KMS-11 (cell line): ENCODE results near the gene MRPS18A.

ENCODE experiments used
- H2AFZ ChIP-seq: fragments of 200-600 bp; sonication (generic); 2 replicates; pipeline ENCODE4 v1.6.1; 2016; ENCODE audit warnings: antibody characterized with exemption, mixed run types, low read depth
- H3K27ac ChIP-seq: fragments of 200-600 bp; sonication (generic); 2 replicates; pipeline ENCODE4 v1.6.1; 2016; ENCODE audit warnings: mild to moderate bottlenecking, mixed run types
- H3K27me3 ChIP-seq: fragments of 200-600 bp; sonication (generic); 2 replicates; pipeline ENCODE4 v1.6.1; 2017; ENCODE audit warnings: mild to moderate bottlenecking, low read depth, mixed run types, moderate library complexity; ENCODE audit not compliant: insufficient read depth
- H3K36me3 ChIP-seq: fragments of 200-600 bp; sonication (generic); 2 replicates; pipeline ENCODE4 v1.6.1; 2017; ENCODE audit warnings: mild to moderate bottlenecking, mixed run types; ENCODE audit not compliant: insufficient read depth
- H3K4me1 ChIP-seq: fragments of 200-600 bp; sonication (generic); 2 replicates; pipeline ENCODE4 v1.6.1; 2016; ENCODE audit warnings: mild to moderate bottlenecking, low read depth, mixed run types; ENCODE audit not compliant: poor library complexity, severe bottlenecking
- H3K4me2 ChIP-seq: fragments of 200-600 bp; sonication (generic); 2 replicates; pipeline ENCODE4 v1.7.0; 2016; ENCODE audit warnings: mild to moderate bottlenecking, mixed run types
- H3K4me3 ChIP-seq: fragments of 200-600 bp; sonication (generic); IDR thresholded peaks from 2 replicates; pipeline ENCODE4 v1.6.1; 2017; ENCODE audit warnings: low read depth, low read length, mixed read lengths; ENCODE audit not compliant: insufficient read depth
- H3K79me2 ChIP-seq: fragments of 200-600 bp; sonication (generic); 2 replicates; pipeline ENCODE4 v1.6.1; 2016; ENCODE audit warnings: low read depth, mixed run types; ENCODE audit not compliant: insufficient read depth
- H3K9ac ChIP-seq: fragments of 200-600 bp; sonication (generic); 2 replicates; pipeline ENCODE4 v1.6.1; 2016; ENCODE audit warnings: mild to moderate bottlenecking, mixed run types
- H4K20me1 ChIP-seq: fragments of 200-600 bp; sonication (generic); 2 replicates; pipeline ENCODE4 v1.6.1; 2016; ENCODE audit warnings: mild to moderate bottlenecking, mixed run types; ENCODE audit not compliant: insufficient read depth
- TF ChIP-seq, protein P1 (sequence below): fragments of 200-600 bp; sonication (generic); conservative IDR thresholded peaks from 2 replicates; pipeline ENCODE4 v1.6.1; 2017; ENCODE audit warnings: low read depth, mild to moderate bottlenecking, antibody characterized with exemption, low read length, moderate library complexity, mixed read lengths

The MRPS18A gene

DNA sequence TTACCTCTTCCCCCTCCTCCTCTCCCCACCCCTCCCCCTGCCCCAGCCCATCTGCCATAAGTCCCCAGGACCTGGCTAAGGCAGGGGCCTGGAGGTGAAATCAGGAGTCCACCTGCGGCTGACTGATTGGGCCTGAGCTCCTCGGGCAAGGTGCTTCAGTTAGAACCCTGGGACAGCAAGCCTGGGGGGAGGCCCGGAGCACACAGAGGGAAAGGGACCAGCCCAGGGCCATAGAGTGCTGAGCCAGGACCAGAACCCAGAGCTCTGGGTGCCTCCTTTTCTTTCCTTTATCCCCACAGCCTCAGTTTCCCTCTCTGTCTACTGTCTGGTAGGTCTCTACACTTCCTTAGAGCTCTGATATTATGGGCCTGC lies 46.7 kb upstream of the MRPS18A start:
- TF ChIP-seq, protein P1, sequence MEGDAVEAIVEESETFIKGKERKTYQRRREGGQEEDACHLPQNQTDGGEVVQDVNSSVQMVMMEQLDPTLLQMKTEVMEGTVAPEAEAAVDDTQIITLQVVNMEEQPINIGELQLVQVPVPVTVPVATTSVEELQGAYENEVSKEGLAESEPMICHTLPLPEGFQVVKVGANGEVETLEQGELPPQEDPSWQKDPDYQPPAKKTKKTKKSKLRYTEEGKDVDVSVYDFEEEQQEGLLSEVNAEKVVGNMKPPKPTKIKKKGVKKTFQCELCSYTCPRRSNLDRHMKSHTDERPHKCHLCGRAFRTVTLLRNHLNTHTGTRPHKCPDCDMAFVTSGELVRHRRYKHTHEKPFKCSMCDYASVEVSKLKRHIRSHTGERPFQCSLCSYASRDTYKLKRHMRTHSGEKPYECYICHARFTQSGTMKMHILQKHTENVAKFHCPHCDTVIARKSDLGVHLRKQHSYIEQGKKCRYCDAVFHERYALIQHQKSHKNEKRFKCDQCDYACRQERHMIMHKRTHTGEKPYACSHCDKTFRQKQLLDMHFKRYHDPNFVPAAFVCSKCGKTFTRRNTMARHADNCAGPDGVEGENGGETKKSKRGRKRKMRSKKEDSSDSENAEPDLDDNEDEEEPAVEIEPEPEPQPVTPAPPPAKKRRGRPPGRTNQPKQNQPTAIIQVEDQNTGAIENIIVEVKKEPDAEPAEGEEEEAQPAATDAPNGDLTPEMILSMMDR = no peak
- Histone ChIP-seq H3K27ac (no peak overlapping the region), H4K20me1 (no peaks in the 10 kb centered on the region), H3K9ac (no peak overlapping the region), H3K27me3 (no peaks in the 10 kb centered on the region), H3K79me2 (no peaks in the 10 kb centered on the region), H2AFZ (no peak overlapping the region), H3K4me3 (no peak overlapping the region), H3K4me1 (no peaks in the 10 kb centered on the region), H3K4me2 (no peak overlapping the region), H3K36me3 (no peaks in the 10 kb centered on the region)

DNA sequence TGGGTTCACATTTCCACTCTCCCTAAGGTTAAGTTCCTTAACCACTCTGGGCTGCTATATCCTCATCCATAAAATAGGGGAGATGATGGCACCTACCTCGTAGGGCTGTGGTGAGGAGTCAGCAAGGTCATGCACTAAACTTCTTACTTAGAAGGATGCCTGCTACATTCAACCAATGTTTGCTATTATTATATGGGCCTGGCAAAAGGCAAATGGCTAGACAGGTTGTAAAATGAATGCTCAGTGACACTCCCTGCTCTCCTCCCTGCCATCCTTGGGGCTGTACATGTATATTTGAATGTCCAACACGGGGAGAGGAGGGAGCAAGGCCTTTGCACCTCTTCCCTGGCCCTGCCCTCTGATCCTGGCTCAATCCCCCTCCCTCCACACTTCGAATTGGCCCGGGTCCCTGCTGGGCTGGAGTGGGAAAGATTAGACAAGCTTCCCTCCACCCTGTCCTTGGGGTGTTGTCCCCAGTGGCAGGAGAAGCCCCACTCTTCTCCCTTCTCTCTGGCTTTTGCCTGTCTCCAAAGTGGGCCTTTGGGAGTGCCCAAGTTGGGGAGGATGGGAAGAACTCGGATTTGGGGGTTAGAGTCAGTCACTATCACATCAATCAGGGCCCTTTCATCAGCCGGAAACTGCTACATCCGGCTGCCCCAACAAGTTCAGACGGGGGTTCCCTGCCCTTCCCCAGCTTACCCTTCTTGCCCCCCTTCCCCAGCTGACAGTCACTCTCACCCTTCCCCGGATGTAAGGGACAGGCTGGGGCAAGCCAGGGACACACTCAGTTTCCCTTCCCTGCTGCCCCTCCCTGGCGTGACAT lies 46.1 kb upstream of the MRPS18A start:
- Histone ChIP-seq H3K9ac (no peak overlapping the region), H3K4me2 (no peak overlapping the region), H3K27ac (no peak overlapping the region), H2AFZ (no peak overlapping the region), H3K79me2 (no peaks in the 10 kb centered on the region), H3K36me3 (no peaks in the 10 kb centered on the region), H3K4me3 (no peak overlapping the region), H3K27me3 (no peaks in the 10 kb centered on the region), H3K4me1 (no peaks in the 10 kb centered on the region), H4K20me1 (no peaks in the 10 kb centered on the region)
- TF ChIP-seq, protein P1 = no peak

DNA sequence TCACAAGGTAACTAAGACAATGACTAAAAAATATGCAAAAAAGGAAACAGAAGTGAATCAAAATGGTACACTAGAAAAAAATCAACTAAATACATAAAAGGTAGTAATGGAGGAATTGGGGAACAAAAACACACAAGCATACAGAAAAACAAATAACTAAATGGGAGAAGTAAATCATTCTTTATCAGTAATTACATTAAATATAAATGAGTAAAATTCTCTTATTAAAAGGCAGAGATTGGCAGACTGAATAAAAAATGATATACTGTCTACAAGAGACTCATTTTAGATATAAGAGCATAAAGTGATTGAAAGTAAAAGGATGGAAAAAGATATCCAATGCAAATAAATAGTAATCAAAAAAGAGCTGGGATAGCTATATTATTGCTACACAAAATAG lies 43.0 kb upstream of the MRPS18A start:
- Histone ChIP-seq H3K27me3 (no peaks in the 10 kb centered on the region), H4K20me1 (no peaks in the 10 kb centered on the region), H3K36me3 (no peaks in the 10 kb centered on the region), H3K79me2 (no peaks in the 10 kb centered on the region), H3K4me3 (no peak overlapping the region), H3K4me2 (no peak overlapping the region), H3K27ac (no peak overlapping the region), H3K4me1 (peaks cover 9% of the 10 kb centered on the region), H2AFZ (no peak overlapping the region), H3K9ac (no peak overlapping the region)
- TF ChIP-seq, protein P1 = no peak

DNA sequence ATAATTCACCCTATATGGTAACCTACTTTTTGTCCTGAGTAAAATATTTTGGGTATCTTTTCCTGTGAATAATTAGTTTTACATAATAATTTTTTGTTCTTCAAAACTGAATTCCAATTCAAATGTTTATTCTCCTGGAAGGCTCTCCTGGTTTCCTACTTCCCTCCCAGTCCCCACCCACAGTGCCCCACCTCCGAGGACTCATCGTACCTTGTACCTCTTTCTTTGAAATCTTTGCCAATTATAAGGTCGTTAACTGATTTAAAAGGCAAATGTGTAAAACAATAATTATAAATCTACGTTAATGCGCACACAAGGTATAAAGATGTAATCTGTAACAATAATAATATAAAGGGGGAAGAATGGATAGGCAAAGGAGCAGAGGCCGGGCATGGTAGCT lies 41.9 kb upstream of the MRPS18A start:
- Histone ChIP-seq H2AFZ (no peak overlapping the region), H3K9ac (no peak overlapping the region), H3K4me1 (peaks cover 20% of the 10 kb centered on the region), H4K20me1 (no peaks in the 10 kb centered on the region), H3K79me2 (no peaks in the 10 kb centered on the region), H3K36me3 (no peaks in the 10 kb centered on the region), H3K27ac (no peak overlapping the region), H3K27me3 (no peaks in the 10 kb centered on the region), H3K4me2 (no peak overlapping the region), H3K4me3 (no peak overlapping the region)
- TF ChIP-seq, protein P1 = no peak
